Measurements from ENCODE around the gene KRT9.
A peak's percentile ranks its signal among the peaks of the same experiment; 100 is the strongest.

KRT9 gene

DNA sequence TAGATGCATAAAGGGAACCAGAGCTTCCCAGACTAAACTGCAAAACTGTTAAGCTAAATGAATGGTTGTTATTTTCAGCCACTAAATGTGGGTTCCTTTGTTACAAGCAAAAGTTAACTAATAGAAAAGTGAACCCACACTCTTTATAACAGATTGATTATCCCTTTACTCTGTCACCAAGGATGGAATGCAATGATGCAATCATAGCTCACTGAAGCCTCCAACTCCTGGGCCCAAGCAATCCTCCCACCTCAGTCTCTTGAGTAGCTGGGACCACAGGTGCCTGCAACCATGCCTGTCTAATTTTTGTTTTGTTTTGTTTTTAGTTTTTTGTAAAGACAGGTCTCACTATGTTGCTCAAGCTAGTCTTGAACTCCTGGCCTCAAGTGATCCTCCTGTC lies 6.5 kb downstream of the KRT9 start:
- H3K27me3 Mint-ChIP-seq: peaks cover 31% of the 10 kb centered on the region
- H3K36me3 Mint-ChIP-seq: no peaks in the 10 kb centered on the region
- peaks cover 7% of the 10 kb centered on the region for H3K9me3 Mint-ChIP-seq
- H3K4me3 Mint-ChIP-seq: no peak overlapping the region
- no peak overlapping the region for H3K27ac Mint-ChIP-seq
- no peak for ATAC-seq
- H3K4me1 Mint-ChIP-seq: peaks cover 8% of the 10 kb centered on the region

DNA sequence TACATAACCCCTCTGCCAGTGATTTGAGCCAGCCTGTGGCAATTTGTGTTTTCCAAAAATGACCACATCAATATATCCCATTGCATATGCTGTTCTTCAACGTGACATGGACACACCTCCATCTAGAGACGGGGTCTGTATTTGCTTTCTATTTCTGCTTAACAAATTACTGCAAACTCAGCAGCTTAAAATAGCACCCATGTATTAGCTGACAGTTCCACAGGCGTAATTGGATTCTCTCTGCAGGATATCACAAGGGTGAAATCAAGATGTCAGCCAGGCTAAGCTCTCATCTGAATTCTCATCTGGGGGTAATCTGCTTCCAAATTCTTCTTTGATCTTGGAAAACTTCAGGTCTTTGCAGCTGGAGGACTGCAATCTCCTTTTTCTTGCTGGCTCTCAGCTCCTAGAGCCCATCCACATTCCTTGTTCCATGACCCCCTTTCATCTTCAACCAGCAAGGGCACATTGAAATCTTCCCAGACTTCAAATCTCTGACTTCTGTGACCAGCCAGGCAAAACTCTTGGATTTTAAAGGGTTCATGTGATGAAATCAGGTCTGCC lies 8.2 kb downstream of the KRT9 start:
- Mint-ChIP-seq H3K9me3 (peaks cover 7% of the 10 kb centered on the region), H3K36me3 (no peaks in the 10 kb centered on the region), H3K27ac (no peak overlapping the region), H3K27me3 (peaks cover 40% of the 10 kb centered on the region), H3K4me3 (no peak overlapping the region), H3K4me1 (peaks cover 8% of the 10 kb centered on the region)
- no peak for ATAC-seq

DNA sequence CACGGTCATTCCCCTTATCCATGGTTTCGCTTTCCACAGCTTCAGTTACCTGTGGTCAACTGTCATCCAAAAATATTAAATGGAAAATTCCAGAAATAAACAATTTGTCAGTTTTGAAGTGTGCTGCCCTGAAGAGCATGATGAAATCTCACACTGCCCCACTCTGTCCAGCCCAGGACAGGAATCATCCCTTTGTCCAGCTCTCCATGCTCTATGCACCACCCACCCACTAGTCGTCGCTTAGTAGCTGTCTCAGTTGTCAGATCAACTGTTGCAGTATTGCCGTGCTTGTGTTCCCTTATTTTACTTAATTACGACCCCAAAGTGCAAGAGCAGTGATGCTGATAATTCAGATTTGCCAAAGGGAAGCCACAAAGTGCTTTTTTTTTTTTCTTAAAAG lies 10.3 kb downstream of the KRT9 start:
- no peak for ATAC-seq
- no peak overlapping the region for H3K27ac Mint-ChIP-seq
- H3K4me3 Mint-ChIP-seq: no peak overlapping the region
- no peaks in the 10 kb centered on the region for H3K9me3 Mint-ChIP-seq
- H3K36me3 Mint-ChIP-seq: no peaks in the 10 kb centered on the region
- H3K4me1 Mint-ChIP-seq: no peaks in the 10 kb centered on the region
- peaks cover 60% of the 10 kb centered on the region for H3K27me3 Mint-ChIP-seq

DNA sequence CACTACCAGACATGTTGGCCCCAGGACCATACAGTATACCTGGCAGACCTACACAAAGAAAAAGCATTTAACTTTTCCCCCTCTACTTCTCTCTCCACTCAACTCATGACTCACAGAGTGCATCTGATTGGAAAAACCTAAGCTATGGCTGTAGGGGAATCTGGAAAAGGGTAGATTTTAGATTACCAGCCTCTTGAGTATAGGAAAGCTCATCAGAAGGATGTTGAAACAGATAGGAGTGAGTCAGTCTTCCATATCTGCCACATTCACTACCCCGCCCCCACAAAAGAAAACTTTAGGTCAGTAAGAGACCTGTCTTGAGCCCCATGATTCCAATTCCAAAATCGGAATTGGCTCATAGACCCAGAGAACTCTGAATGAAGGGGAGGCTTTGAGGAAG lies 12.3 kb downstream of the KRT9 start:
- no peak overlapping the region for H3K4me3 Mint-ChIP-seq
- peaks cover 74% of the 10 kb centered on the region for H3K27me3 Mint-ChIP-seq
- no peaks in the 10 kb centered on the region for H3K9me3 Mint-ChIP-seq
- no peaks in the 10 kb centered on the region for H3K4me1 Mint-ChIP-seq
- no peak for ATAC-seq
- no peaks in the 10 kb centered on the region for H3K36me3 Mint-ChIP-seq
- no peak overlapping the region for H3K27ac Mint-ChIP-seq

DNA sequence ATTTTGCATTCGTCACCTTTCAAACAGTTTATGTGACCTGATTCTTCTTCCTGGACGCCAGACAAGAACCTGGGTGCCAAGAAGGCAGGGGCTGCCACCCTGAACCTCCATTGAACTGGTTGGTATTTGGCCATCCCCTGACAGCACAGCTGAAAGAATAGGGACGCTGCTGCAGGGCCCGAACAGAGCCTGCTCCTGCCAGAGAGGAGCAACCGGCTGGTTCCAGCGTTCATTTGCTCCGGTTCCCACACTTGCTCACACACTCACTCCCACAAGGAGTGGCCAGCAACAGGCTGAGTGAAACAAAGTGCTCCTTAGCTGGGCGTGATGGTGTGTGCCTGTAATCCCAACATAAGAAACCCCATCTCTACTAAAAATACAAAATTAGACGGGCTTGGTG lies 14.9 kb downstream of the KRT9 start:
- Mint-ChIP-seq H3K27ac (no peak overlapping the region), H3K9me3 (no peaks in the 10 kb centered on the region), H3K4me1 (no peaks in the 10 kb centered on the region), H3K36me3 (no peaks in the 10 kb centered on the region), H3K27me3 (peaks cover 88% of the 10 kb centered on the region), H3K4me3 (no peak overlapping the region)
- ATAC-seq: no peak

DNA sequence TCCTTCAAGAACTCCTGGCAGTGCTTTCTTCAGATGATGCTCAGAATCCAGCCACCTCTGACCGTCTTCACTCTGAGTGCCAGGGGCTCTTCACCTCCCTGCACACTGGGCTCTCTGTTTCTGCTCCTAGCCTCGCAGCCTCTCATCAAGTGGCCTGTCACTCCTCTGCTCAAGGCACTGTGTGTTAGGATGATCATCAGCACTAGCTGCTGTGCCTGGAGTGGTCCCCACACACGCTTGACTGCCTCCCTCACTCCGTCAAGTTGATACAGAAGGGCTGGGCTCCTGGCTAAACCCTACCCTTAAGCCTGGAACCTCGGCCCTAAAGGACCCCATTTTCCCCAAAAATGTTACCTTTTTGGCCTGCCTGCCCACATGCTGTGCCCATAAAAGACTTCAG lies 15.6 kb downstream of the KRT9 start:
- ATAC-seq: no peak
- H3K27me3 Mint-ChIP-seq: peaks cover 88% of the 10 kb centered on the region
- no peak overlapping the region for H3K27ac Mint-ChIP-seq
- H3K4me3 Mint-ChIP-seq: no peak overlapping the region
- H3K9me3 Mint-ChIP-seq: no peaks in the 10 kb centered on the region
- H3K4me1 Mint-ChIP-seq: no peaks in the 10 kb centered on the region
- no peaks in the 10 kb centered on the region for H3K36me3 Mint-ChIP-seq

DNA sequence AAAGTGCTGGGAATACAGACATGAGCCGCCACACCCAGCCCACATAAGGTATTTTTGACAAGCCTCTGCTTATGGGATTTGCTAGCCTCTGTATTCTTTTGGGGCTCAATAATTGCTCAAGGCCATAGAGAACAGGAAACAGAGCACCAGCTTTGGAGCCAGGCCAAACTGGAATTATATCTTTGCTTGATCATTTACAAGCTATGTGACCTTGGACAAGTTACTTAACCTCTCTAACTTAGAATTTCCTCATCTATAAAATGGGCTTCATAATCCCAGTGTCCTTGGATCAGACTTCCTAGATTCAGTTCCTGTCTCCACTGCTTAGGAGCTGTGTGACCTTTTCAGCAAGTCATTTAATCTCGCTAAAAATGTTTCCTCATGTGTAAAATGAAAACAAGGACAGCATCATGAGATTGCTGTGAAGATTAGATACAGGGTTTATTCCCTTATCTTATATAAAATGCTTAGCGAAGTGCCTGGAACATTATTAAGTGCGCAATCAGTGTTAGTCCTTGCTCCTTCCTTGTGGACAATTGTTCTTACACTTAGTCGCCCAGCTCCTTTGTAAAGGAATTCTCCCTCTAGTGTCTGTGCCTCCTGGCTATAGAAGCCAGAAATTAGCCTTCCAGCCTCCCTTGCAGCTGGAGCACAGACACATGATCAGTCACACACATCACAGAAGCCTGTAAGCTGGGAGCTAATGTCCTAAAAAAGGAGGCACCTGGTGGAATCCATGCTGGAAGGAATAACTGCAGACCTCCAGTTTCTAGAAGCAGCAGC lies 16.6 kb downstream of the KRT9 start:
- peaks cover 83% of the 10 kb centered on the region for H3K27me3 Mint-ChIP-seq
- no peaks in the 10 kb centered on the region for H3K9me3 Mint-ChIP-seq
- H3K36me3 Mint-ChIP-seq: no peaks in the 10 kb centered on the region
- ATAC-seq: no peak
- H3K4me3 Mint-ChIP-seq: no peak overlapping the region
- H3K27ac Mint-ChIP-seq: no peak overlapping the region
- H3K4me1 Mint-ChIP-seq: no peaks in the 10 kb centered on the region

DNA sequence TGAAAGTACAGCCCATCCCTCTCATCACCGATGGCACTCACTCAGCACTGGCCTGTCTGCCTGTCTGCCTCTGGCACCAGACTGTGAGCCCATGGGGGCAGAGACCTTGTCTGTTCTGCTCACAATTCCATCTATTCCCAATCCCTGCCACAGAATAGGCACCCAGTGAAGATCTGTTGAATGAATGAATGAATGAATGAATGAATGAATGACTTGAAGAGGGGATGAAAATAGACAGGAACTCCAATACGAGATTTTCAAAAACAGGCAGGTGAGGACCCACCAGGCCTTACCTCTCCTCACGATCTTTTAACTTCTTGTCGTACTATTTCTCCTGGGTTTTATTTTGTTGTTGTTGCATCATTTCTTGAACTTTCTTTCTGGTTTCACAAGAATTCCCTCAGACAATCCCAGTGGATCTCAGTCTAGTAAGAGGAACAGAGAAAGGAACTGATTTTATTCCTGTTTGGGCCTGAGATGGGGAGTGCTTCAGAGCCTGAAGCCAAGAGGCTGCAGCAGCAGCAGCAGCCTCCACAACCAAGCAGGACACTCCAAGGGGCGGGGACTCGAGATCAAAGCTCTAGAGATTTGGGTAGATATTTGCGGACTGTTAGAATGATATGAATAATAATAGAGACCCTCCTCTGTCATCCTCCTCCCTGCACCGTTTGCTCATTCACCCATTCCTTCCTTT lies 17.7 kb downstream of the KRT9 start:
- H3K27ac Mint-ChIP-seq: no peak overlapping the region
- no peak for ATAC-seq
- H3K4me3 Mint-ChIP-seq: no peak overlapping the region
- H3K9me3 Mint-ChIP-seq: no peaks in the 10 kb centered on the region
- H3K27me3 Mint-ChIP-seq: peaks cover 78% of the 10 kb centered on the region
- peaks cover 4% of the 10 kb centered on the region for H3K4me1 Mint-ChIP-seq
- H3K36me3 Mint-ChIP-seq: no peaks in the 10 kb centered on the region

DNA sequence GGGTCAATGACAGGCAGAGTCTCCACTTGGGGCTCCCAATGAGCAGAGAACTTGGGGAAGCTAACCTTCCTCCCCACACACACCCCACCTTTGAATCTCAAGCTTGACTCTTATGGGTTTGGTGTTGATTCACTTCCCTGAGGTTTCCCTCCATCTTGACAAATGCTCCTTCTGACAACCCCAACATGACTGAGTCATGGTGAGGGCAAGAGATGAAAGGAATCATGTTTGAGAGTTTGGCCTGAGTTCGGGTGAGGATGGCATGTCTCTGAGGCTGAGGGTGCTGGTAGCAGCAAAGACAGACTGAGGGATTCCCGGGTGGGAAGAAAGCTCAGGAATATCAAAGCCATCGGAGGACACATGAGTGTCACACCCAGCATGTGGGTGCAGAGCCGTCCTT lies 18.7 kb downstream of the KRT9 start:
- ATAC-seq: no peak
- Mint-ChIP-seq H3K4me3 (no peak overlapping the region), H3K36me3 (no peaks in the 10 kb centered on the region), H3K4me1 (peaks cover 14% of the 10 kb centered on the region), H3K27ac (no peak overlapping the region), H3K9me3 (no peaks in the 10 kb centered on the region), H3K27me3 (peaks cover 78% of the 10 kb centered on the region)

DNA sequence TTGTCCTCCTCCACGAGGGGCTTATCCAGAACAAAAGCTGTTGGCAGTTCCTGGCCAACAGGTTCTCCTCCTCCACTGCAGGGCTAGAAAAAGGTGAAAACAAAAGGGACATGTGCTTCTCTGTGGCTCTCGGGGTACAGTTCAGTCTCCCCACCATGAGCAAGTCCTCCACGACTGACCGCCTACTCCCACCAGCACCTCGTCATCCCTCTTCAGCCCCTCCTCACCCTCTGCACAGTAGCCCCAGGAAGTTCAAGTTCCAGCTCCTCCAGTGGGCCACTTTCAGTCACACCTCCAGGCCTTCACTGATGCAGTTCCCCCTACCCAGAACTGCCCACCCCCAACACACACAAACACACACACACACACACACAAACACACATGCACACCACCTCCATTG lies 19.4 kb downstream of the KRT9 start:
- H3K27me3 Mint-ChIP-seq: peaks cover 78% of the 10 kb centered on the region
- no peaks in the 10 kb centered on the region for H3K9me3 Mint-ChIP-seq
- no peaks in the 10 kb centered on the region for H3K36me3 Mint-ChIP-seq
- ATAC-seq: no peak
- H3K27ac Mint-ChIP-seq: no peak overlapping the region
- H3K4me3 Mint-ChIP-seq: no peak overlapping the region
- peaks cover 20% of the 10 kb centered on the region for H3K4me1 Mint-ChIP-seq

DNA sequence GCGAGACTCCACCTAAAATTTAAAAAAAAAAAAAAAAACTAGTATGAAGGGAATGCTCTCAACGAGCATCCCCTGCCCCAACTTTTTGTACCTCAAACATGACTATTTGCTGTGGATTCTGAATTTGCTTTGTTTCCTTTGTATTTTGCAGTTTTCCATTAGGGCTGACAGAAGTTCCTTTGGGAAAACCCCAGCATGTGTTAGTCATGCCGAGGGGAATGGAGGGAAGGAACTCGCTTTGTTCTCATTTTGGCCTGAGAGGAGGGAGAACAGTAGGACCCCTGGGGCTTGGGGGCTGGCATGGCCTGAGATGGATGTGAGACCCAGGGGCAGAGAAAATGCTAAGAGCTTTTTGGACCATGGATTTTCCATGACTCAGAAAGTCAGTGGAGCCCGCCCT lies 20.5 kb downstream of the KRT9 start:
- Mint-ChIP-seq H3K4me1 (peaks cover 20% of the 10 kb centered on the region), H3K27me3 (peaks cover 79% of the 10 kb centered on the region), H3K27ac (no peak overlapping the region), H3K9me3 (peaks cover 4% of the 10 kb centered on the region), H3K36me3 (no peaks in the 10 kb centered on the region), H3K4me3 (no peak overlapping the region)
- ATAC-seq: no peak

DNA sequence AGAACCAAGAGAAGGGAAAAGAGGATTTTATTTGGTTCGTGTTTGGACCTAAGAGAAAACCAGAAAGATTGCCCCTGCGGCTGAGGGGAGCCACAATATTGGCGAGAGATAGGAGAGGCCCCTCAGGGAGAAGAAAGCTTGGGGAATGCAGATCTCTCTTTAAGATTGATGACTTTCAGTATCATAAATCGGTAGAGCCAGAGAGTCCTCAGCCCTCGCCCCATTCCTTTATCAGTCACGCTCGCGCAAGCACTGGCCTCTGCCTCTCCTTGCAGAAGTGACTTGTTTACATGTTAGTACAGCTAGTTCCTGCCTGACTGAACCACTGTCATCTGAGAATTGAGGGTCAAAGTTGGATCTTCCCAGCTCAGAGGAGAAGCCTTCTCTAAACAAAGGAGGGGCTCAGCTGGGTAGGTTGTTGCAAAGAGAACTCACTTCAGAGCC lies 22.2 kb downstream of the KRT9 start:
- Mint-ChIP-seq H3K4me1 (peaks cover 20% of the 10 kb centered on the region), H3K27me3 (peaks cover 79% of the 10 kb centered on the region), H3K9me3 (peaks cover 4% of the 10 kb centered on the region), H3K4me3 (no peak overlapping the region), H3K27ac (no peak overlapping the region), H3K36me3 (no peaks in the 10 kb centered on the region)
- no peak for ATAC-seq

DNA sequence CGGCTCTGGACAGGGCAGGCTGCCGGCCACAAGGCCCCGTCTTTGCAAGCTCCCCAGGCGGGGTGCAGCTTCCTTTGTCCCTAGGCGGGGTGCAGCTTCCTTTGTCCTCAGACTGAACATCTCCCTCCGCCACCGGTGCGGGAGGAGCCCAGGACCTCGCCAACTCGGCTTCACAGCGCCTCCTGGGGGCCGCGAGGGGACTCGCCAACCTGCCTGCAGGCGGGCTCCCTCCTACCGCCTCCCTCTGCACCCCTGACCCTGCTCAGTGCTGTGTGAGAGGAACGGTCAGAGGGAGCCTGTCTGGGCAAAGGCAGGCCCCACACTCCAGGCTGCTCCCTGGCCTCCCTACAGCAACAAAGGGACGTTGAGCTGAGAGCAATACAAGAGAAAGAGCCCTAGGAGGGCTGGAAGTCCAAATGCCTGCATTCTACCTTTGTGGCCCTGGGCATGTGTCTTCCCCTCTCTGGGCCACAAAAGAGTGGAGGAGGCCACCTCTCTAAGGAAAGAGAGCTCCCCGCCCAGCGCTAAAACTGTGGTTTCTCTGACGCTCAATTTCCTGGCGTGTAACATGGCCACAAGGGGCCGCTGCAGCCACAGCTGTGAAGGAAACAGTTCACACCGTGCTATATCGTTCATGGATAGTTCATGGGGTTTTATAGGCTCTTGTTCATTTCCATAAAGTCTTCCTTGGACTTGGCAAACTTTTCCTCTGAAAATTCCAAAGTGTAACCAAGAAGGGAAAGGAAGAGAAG lies 22.8 kb downstream of the KRT9 start:
- H3K9me3 Mint-ChIP-seq: peaks cover 4% of the 10 kb centered on the region
- peaks cover 73% of the 10 kb centered on the region for H3K27me3 Mint-ChIP-seq
- no peak overlapping the region for H3K27ac Mint-ChIP-seq
- H3K4me1 Mint-ChIP-seq: peaks cover 20% of the 10 kb centered on the region
- peak overlapping the region; percentile 32 for H3K4me3 Mint-ChIP-seq
- no peaks in the 10 kb centered on the region for H3K36me3 Mint-ChIP-seq
- peak; percentile 83 for ATAC-seq

DNA sequence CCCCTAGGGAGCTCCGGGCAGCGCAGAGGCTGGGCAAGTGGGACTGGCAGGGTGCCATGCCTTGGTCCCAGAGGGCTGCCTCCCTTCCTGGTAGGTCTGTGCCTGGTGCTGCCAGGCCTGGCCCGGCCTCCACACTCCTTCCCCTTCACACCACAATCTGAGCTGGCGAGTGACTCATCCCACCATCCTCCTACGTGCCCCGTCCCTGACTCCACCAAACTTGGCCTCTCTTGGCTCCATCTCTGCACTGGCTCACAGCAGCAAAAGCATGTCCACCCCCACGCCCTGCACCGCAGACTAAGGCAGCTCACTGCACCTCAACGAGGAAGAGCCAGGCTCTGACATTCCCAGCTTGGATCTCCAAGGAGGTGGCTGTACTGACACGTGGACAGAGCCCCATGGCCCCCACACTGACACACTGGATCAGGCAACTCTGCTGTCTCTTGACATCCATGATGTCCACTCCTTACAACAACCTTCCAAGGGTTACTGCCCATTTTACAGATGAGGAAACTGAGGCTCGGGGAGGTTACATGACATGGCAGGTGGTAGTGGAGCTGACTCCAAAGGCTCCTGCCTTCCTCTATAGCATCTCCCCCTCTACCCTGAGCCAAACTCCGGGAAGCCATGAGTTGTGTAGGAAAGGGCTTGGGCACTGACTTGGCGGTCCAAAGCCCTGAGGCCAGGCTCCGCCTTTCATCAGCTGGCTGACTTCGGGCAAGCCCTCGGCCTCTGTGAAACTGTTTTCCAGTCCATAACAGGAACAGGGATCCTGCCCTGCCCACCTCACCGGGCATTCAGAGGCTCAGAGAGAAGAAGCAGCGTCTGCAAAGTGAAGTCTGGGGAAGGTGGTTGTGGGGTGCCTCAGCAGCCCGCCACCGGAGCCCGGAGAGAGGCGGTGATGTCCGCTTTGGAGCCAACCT lies 23.7 kb downstream of the KRT9 start:
- Mint-ChIP-seq H3K4me1 (peaks cover 20% of the 10 kb centered on the region), H3K27ac (no peak overlapping the region), H3K36me3 (no peaks in the 10 kb centered on the region), H3K4me3 (no peak overlapping the region), H3K9me3 (peaks cover 4% of the 10 kb centered on the region), H3K27me3 (peaks cover 64% of the 10 kb centered on the region)
- peak; percentile 65 for ATAC-seq
